CD4-positive, alpha-beta T cell (primary cell): ENCODE results near the gene MLIP. TPM values are rescaled to one million over a fixed set of nuclear protein-coding genes. Genes with fewer than 3 reads are reported as not detected.

Experiments used
- ATAC-seq: fragments of 200-7000 bp; cut with Tn5 transposase; one replicate; pipeline ENCODE4 v1.10.0; 2022; ENCODE audit warnings: mild to moderate bottlenecking; ENCODE audit not compliant: poor library complexity
- CTCF ChIA-PET: fragments of 350-600 bp; sonication (Branson Sonifier 250); formaldehyde crosslinking; loops from one replicate; lab custom pipeline; 2021; ENCODE audit warnings: antibody characterized with exemption, inconsistent platforms; lab: Charles Lee
- POLR2A ChIA-PET: fragments of 350-600 bp; sonication (Branson Sonifier 250); formaldehyde crosslinking; loops from one replicate; lab custom pipeline; 2021; ENCODE audit warnings: antibody characterized with exemption, inconsistent platforms; lab: Charles Lee
- DNase-seq, 14 experiments: peaks; one replicate each; pipeline ENCODE4 v3.0.0-alpha.2; 2013 to 2020; ENCODE audit warnings: mixed read lengths in 2 of 14
- H3K27ac ChIP-seq, 2 donors: one replicate each; pipeline versions ENCODE4 v1.5.1 to v1.7.0; 2013; ENCODE audit warnings: low read length in 2 of 2, low read depth in 1 of 2, mild to moderate bottlenecking in 1 of 2
- H3K27me3 ChIP-seq, 2 experiments: 1 replicate in 1 of 2; 2 replicates in 1 of 2; pipeline versions ENCODE4 v1.6.1 to v1.7.0; 2013; ENCODE audit warnings: low read length in 2 of 2, control low read depth in 1 of 2, mild to moderate bottlenecking in 1 of 2, moderate library complexity in 1 of 2; ENCODE audit not compliant: insufficient read depth in 2 of 2, control insufficient read depth in 1 of 2
- H3K36me3 ChIP-seq: one replicate; pipeline ENCODE4 v1.6.1; 2013; ENCODE audit warnings: low read length, control low read depth; ENCODE audit not compliant: insufficient read depth
- H3K4me1 ChIP-seq: one replicate; pipeline ENCODE4 v1.6.1; 2013; ENCODE audit warnings: low read length, control low read depth; ENCODE audit not compliant: insufficient read depth
- H3K4me3 ChIP-seq: one replicate; pipeline ENCODE4 v1.5.1; 2013; ENCODE audit warnings: mild to moderate bottlenecking, low read length, moderate library complexity
- H3K9me3 ChIP-seq, 2 experiments: 1 replicate in 1 of 2; 2 replicates in 1 of 2; pipeline versions ENCODE4 v1.6.1 to v1.7.0; 2013; ENCODE audit warnings: low read length in 2 of 2, mild to moderate bottlenecking in 2 of 2, control low read depth in 1 of 2, moderate library complexity in 1 of 2; ENCODE audit not compliant: control insufficient read depth in 1 of 2, insufficient read depth in 1 of 2
- H3K27ac Mint-ChIP-seq: one replicate; pipeline ENCODE4 v1.8.0; 2020; ENCODE audit warnings: mixed read lengths
- H3K27me3 Mint-ChIP-seq: one replicate; pipeline ENCODE4 v1.8.0; 2021; ENCODE audit warnings: mixed read lengths
- H3K36me3 Mint-ChIP-seq: one replicate; pipeline ENCODE4 v1.8.0; 2021; ENCODE audit warnings: low read depth, mixed read lengths
- H3K4me1 Mint-ChIP-seq: one replicate; pipeline ENCODE4 v1.8.0; 2021; ENCODE audit warnings: low read depth, mixed read lengths
- H3K4me3 Mint-ChIP-seq: one replicate; pipeline ENCODE4 v1.8.0; 2020; ENCODE audit warnings: mild to moderate bottlenecking, mixed read lengths
- H3K9me3 Mint-ChIP-seq: one replicate; pipeline ENCODE4 v1.8.0; 2020; ENCODE audit warnings: mixed read lengths
- intact Hi-C, 2 experiments: fragments of 100-400 bp; cut with DNase I in 1 of 2; cut with micrococcal nuclease in 1 of 2; formaldehyde crosslinking; loops; one replicate each; pipeline versions ENCODE4 v1.15.1 to v1.9.0; 2023 to 2025; cut with DNase I, micrococcal nuclease
- total RNA-seq, 174 experiments: library from RNA in 2 of 174; stranded (reverse) in 2 of 174; gene quantifications; one replicate each; pipeline ENCODE4 v1.2.3 and lab custom pipeline; 2021 to 2026
- TF ChIP-seq, protein P1 (sequence below): fragments of 200-600 bp; IDR thresholded peaks from one replicate; pipeline ENCODE4 v1.8.0; 2022; ENCODE audit warnings: antibody characterized with exemption, mild to moderate bottlenecking

The MLIP gene
- total RNA-seq, 2 experiments from 2014 or later, result not detected

DNA sequence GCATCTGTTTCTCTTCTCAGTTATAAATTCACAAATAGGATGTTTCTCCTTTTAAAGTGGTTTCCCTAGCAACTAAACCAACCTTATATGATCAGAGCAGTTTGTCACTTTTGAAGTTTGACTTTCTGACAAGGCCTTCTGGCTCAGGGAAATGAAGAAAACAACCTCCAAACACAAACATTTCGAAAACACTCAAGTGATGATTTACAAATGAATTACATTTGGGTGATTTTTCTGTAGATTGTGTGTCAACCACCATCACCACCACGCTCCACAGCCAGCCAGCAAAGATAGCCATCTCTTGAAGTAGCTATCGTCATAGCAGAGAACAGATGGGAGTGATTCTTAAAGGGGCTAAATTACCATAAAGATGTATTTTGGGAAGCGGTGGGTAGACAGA, 16.5 kb upstream of the MLIP start:
- Histone ChIP-seq H3K27ac (no peak overlapping the region), H3K4me1 (no peaks in the 10 kb centered on the region), H3K9me3 (no peaks in the 10 kb centered on the region), H3K4me3 (no peak overlapping the region), H3K36me3 (no peaks in the 10 kb centered on the region), H3K27me3 (no peaks in the 10 kb centered on the region)
- Mint-ChIP-seq H3K9me3 (no peaks in the 10 kb centered on the region), H3K4me3 (no peak overlapping the region), H3K27ac (no peak overlapping the region), H3K27me3 (peaks cover 6% of the 10 kb centered on the region), H3K36me3 (no peaks in the 10 kb centered on the region), H3K4me1 (no peaks in the 10 kb centered on the region)
- no peak for ATAC-seq
- intact Hi-C loops, result no loop called here
- TF ChIP-seq, protein P1, sequence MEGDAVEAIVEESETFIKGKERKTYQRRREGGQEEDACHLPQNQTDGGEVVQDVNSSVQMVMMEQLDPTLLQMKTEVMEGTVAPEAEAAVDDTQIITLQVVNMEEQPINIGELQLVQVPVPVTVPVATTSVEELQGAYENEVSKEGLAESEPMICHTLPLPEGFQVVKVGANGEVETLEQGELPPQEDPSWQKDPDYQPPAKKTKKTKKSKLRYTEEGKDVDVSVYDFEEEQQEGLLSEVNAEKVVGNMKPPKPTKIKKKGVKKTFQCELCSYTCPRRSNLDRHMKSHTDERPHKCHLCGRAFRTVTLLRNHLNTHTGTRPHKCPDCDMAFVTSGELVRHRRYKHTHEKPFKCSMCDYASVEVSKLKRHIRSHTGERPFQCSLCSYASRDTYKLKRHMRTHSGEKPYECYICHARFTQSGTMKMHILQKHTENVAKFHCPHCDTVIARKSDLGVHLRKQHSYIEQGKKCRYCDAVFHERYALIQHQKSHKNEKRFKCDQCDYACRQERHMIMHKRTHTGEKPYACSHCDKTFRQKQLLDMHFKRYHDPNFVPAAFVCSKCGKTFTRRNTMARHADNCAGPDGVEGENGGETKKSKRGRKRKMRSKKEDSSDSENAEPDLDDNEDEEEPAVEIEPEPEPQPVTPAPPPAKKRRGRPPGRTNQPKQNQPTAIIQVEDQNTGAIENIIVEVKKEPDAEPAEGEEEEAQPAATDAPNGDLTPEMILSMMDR, result no peak
- ChIA-PET POLR2A (no interaction called here), CTCF (no interaction called here)
- DNase-seq, result no peak

DNA sequence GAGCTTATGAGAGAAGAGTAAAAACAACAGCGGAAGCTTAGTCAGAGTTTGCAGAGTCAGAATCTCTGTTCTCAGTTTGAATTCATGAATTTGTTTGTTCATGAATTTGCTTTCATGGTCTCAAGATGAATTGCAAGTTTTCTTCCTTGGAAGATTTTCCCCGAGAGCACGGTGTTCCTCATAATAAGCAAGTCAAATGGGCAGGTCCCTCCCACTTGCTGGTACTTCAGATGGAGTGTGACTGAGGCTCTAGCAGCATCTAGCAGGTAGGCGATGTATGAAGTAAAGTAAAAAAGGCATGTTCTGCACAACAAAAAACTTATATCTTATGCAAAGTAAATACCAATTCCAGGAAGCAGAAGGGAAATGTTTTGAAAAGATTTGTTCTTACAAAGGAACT, 15.5 kb upstream of the MLIP start:
- H3K27ac Mint-ChIP-seq, result no peak overlapping the region
- DNase-seq, result no peak

DNA sequence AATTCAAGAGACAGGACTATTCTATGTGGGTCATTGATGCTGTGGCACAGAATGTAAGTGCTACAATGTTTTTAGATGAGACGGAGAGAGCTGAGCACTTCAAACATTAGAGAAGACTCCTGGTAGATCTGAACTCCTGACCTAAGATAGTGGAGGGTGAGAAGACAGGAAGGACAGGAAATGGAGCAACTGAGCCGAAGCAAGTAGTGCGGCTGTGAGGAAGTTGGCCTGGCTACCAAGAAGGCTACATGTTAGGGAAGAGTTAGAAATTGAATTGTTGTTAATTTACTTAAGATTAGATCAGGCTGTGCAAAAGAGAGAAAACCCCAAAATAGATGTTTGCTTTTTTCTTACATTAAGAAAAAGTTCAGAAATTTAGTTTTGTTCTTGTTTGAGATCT, 14.4 kb upstream of the MLIP start:
- CTCF ChIA-PET, result no interaction called here
- Mint-ChIP-seq H3K27ac (no peak overlapping the region), H3K27me3 (no peaks in the 10 kb centered on the region), H3K4me3 (no peak overlapping the region), H3K36me3 (no peaks in the 10 kb centered on the region), H3K9me3 (no peaks in the 10 kb centered on the region), H3K4me1 (no peaks in the 10 kb centered on the region)
- H3K27me3 ChIP-seq, result no peaks in the 10 kb centered on the region
- H3K4me3 ChIP-seq, result no peak overlapping the region
- H3K36me3 ChIP-seq, result no peaks in the 10 kb centered on the region
- TF ChIP-seq, protein P1, result no peak
- no peak overlapping the region for H3K27ac ChIP-seq
- DNase-seq (no peak), ATAC-seq (no peak)
- POLR2A ChIA-PET, result no interaction called here
- H3K9me3 ChIP-seq, result no peaks in the 10 kb centered on the region
- no peaks in the 10 kb centered on the region for H3K4me1 ChIP-seq
- intact Hi-C loops, result no loop called here

More for the DNA sequence above, 15.5 kb upstream of the MLIP start:
- Histone ChIP-seq H3K27ac (no peak overlapping the region), H3K27me3 (no peaks in the 10 kb centered on the region), H3K4me1 (no peaks in the 10 kb centered on the region), H3K36me3 (no peaks in the 10 kb centered on the region), H3K4me3 (no peak overlapping the region), H3K9me3 (no peaks in the 10 kb centered on the region)
- ATAC-seq, result no peak
- CTCF ChIA-PET, result no interaction called here
- H3K4me3 Mint-ChIP-seq, result no peak overlapping the region
- no peaks in the 10 kb centered on the region for H3K4me1 Mint-ChIP-seq
- TF ChIP-seq, protein P1, result no peak
- no peaks in the 10 kb centered on the region for H3K36me3 Mint-ChIP-seq
- no peaks in the 10 kb centered on the region for H3K27me3 Mint-ChIP-seq
- no peaks in the 10 kb centered on the region for H3K9me3 Mint-ChIP-seq
- intact Hi-C loops, result no loop called here
- POLR2A ChIA-PET, result no interaction called here
